Activated CD8-positive, alpha-beta T cell treated with anti-CD3 and anti-CD28 coated beads, Interleukin-2, amount 10 ng/mL, durations not matched to agents 7 days and 5 days (primary cell): Measurements from ENCODE around the gene TMTC2. TPM values are rescaled to one million over a fixed set of nuclear protein-coding genes. Genes with fewer than 3 reads are reported as not detected.

ENCODE experiments used
- ATAC-seq: fragments of 150-1000 bp; cut with Tn5 transposase; one replicate; pipeline ENCODE4 v1.10.0; 2021; ENCODE audit warnings: moderate library complexity
- CTCF ChIA-PET: fragments of 350-600 bp; sonication (Branson Sonifier 250); formaldehyde crosslinking; loops from one replicate; lab custom pipeline; 2021; ENCODE audit warnings: antibody characterized with exemption; lab: Charles Lee
- POLR2A ChIA-PET: fragments of 350-600 bp; sonication (Branson Sonifier 250); formaldehyde crosslinking; loops from one replicate; lab custom pipeline; 2021; ENCODE audit warnings: antibody characterized with exemption; lab: Charles Lee
- DNase-seq: peaks from one replicate; pipeline ENCODE4 v3.0.0-alpha.2; 2020
- H3K27ac Mint-ChIP-seq: one replicate; pipeline ENCODE4 v1.8.0; 2021; ENCODE audit warnings: mild to moderate bottlenecking, mixed read lengths
- H3K27me3 Mint-ChIP-seq: one replicate; pipeline ENCODE4 v1.8.0; 2021; ENCODE audit warnings: low read depth, mixed read lengths
- H3K36me3 Mint-ChIP-seq: one replicate; pipeline ENCODE4 v1.8.0; 2021; ENCODE audit warnings: low read depth, mixed read lengths
- H3K4me1 Mint-ChIP-seq: one replicate; pipeline ENCODE4 v1.8.0; 2021; ENCODE audit warnings: low read depth, mixed read lengths
- H3K4me3 Mint-ChIP-seq: one replicate; pipeline ENCODE4 v1.8.0; 2021; ENCODE audit warnings: mild to moderate bottlenecking, mixed read lengths
- H3K9me3 Mint-ChIP-seq: one replicate; pipeline ENCODE4 v1.8.0; 2022; ENCODE audit warnings: mixed read lengths; ENCODE audit not compliant: insufficient read depth
- total RNA-seq, 2 experiments: library from RNA; stranded (reverse); gene quantifications; one replicate each; pipeline ENCODE4 v1.2.3, GENCODE V29; 2021

Gene TMTC2
- total RNA-seq, 2 experiments from 2014 or later = 1.3 to 1.9 TPM

- H3K27me3 Mint-ChIP-seq = no peaks in the 10 kb centered on the region
- ChIA-PET CTCF (no interaction called here), POLR2A (no interaction called here)
- DNase-seq (no peak), ATAC-seq (no peak)
- no peaks in the 10 kb centered on the region for H3K9me3 Mint-ChIP-seq
- H3K4me3 Mint-ChIP-seq = no peak overlapping the region
- no peaks in the 10 kb centered on the region for H3K36me3 Mint-ChIP-seq
- no peak overlapping the region for H3K27ac Mint-ChIP-seq
- H3K4me1 Mint-ChIP-seq = no peaks in the 10 kb centered on the region
Observed at GRCh38 chr12:83183132-83183531, 496.4 kb downstream of the TMTC2 start.
